HCT116 (cell line): Measurements from ENCODE around the gene FBXL19.

ENCODE experiments used
- CEBPB ChIP-seq: IDR thresholded peaks from 2 replicates; pipeline ENCODE4 v1.6.1; 2012; ENCODE audit warnings: low read depth
- CTCF ChIP-seq, 3 experiments: fragments of 200-600 bp in 1 of 3; sonication (generic) in 1 of 3; IDR thresholded peaks in 2 of 3; conservative IDR thresholded peaks in 1 of 3; 2 replicates each; pipeline ENCODE4 v1.5.1; 2012 to 2017; ENCODE audit warnings: low read depth in 2 of 3, low read length in 2 of 3, antibody characterized with exemption in 1 of 3, borderline replicate concordance in 1 of 3, control low read depth in 1 of 3, mild to moderate bottlenecking in 1 of 3, mixed read lengths in 1 of 3, mixed run types in 1 of 3, moderate library complexity in 1 of 3; ENCODE audit not compliant: insufficient read depth in 1 of 3
- EZH2 ChIP-seq: fragments of 200-600 bp; sonication (generic); IDR thresholded peaks from 2 replicates; pipeline ENCODE4 v1.6.1; 2017; ENCODE audit warnings: antibody characterized with exemption, mixed run types
- EZH2phosphoT487 ChIP-seq: fragments of 200-600 bp; IDR thresholded peaks from 2 replicates; pipeline ENCODE4 v1.6.1; 2018; ENCODE audit warnings: antibody characterized with exemption, borderline replicate concordance
- POLR2A ChIP-seq: IDR thresholded peaks from 2 replicates; pipeline ENCODE4 v1.7.0; 2011; ENCODE audit warnings: borderline replicate concordance; ENCODE audit not compliant: insufficient read depth, insufficient read length; ENCODE audit errors: extremely low read depth
- POLR2AphosphoS5 ChIP-seq: IDR thresholded peaks from 2 replicates; pipeline ENCODE4 v1.6.1; 2011; ENCODE audit warnings: mild to moderate bottlenecking, low read depth, low read length, moderate library complexity
- RAD21 ChIP-seq: IDR thresholded peaks from 2 replicates; pipeline ENCODE4 v1.6.1; 2012; ENCODE audit warnings: low read depth, mild to moderate bottlenecking
- REST ChIP-seq: IDR thresholded peaks from 2 replicates; pipeline ENCODE4 v1.6.1; 2012; ENCODE audit warnings: low read depth
- TCF7L2 ChIP-seq: IDR thresholded peaks from 2 replicates; pipeline ENCODE4 v1.7.0; 2011; ENCODE audit warnings: borderline replicate concordance, inconsistent platforms; ENCODE audit not compliant: insufficient read depth, insufficient read length; ENCODE audit errors: extremely low read depth
- YY1 ChIP-seq: IDR thresholded peaks from 2 replicates; pipeline ENCODE4 v1.6.1; 2011; ENCODE audit warnings: low read length, low read depth, moderate library complexity, mild to moderate bottlenecking; ENCODE audit not compliant: insufficient replicate concordance; ENCODE audit errors: extremely low read depth
- ZBTB33 ChIP-seq: IDR thresholded peaks from 2 replicates; pipeline ENCODE4 v1.6.1; 2011; ENCODE audit warnings: mild to moderate bottlenecking, low read length, moderate library complexity; ENCODE audit not compliant: insufficient replicate concordance; ENCODE audit errors: extremely low read depth
- ZFX ChIP-seq: fragments of 450-650 bp; IDR thresholded peaks from 2 replicates; pipeline ENCODE4 v1.6.1; 2017

- TF ChIP-seq EZH2, result no peak
- TF ChIP-seq CEBPB, result no peak
- TF ChIP-seq CTCF (IDR thresholded peaks at IDR 0.05 in 2 of 3, conservative IDR thresholded peaks at IDR 0.05 in 1 of 3; ENCODE audit: borderline replicate concordance in 1 of 3, insufficient read depth in 1 of 3, low read depth in 2 of 3, low read length in 2 of 3), result no peak
- TF ChIP-seq ZFX, result no peak
- TF ChIP-seq POLR2A, result no peak
- no peak for TF ChIP-seq RAD21
- TF ChIP-seq TCF7L2, result no peak
- TF ChIP-seq YY1, result no peak
- no peak for TF ChIP-seq ZBTB33
- no peak for TF ChIP-seq REST
- no peak for TF ChIP-seq POLR2AphosphoS5
- no peak for TF ChIP-seq EZH2phosphoT487
Measured at GRCh38 chr16:30976486-30976885, 53.1 kb downstream of the FBXL19 start.
